Measurements from ENCODE around the gene RCBTB1.
"Not testable (repeated sequence)": the region's sequence is repeated elsewhere in the genome, so short reads cannot be mapped to it uniquely, and the experiment has no call there.

Gene RCBTB1

GRCh38 chr13:49604570-49604969, 19.2 kb upstream of the RCBTB1 start:
- peak in 1 of 3 experiments; percentile 4 for DNase-seq

- not testable (repeated sequence) for DNase-seq
Measured at GRCh38 chr13:49602615-49603014, 17.3 kb upstream of the RCBTB1 start.

GRCh38 chr13:49602005-49602404, 16.6 kb upstream of the RCBTB1 start:
- DNase-seq, result no peak

GRCh38 chr13:49597043-49597641, 11.8 kb upstream of the RCBTB1 start:
- no peak for DNase-seq

GRCh38 chr13:49596221-49596620, 10.9 kb upstream of the RCBTB1 start:
- no peak for DNase-seq

GRCh38 chr13:49594576-49594975, 9.2 kb upstream of the RCBTB1 start:
- DNase-seq, result no peak

- DNase-seq, result not testable (repeated sequence)
Measured at GRCh38 chr13:49593876-49594275, 8.5 kb upstream of the RCBTB1 start.

- DNase-seq, result not testable (repeated sequence)
Measured at GRCh38 chr13:49590714-49591113, 5.4 kb upstream of the RCBTB1 start.

GRCh38 chr13:49587311-49587847, 2.0 kb upstream of the RCBTB1 start:
- no peak for DNase-seq

- no peak for DNase-seq
Measured at GRCh38 chr13:49586717-49587116, 1.4 kb upstream of the RCBTB1 start.

GRCh38 chr13:49584771-49585182, 581 bp downstream of the RCBTB1 start:
- DNase-seq, result peak in 1 of 3 experiments; percentile 73

- DNase-seq, result no peak
Measured at GRCh38 chr13:49580980-49581680, 4.2 kb downstream of the RCBTB1 start.

GRCh38 chr13:49579501-49579900, 5.9 kb downstream of the RCBTB1 start:
- DNase-seq, result no peak

- no peak for DNase-seq
Measured at GRCh38 chr13:49571299-49572240, 13.8 kb downstream of the RCBTB1 start.

GRCh38 chr13:49569993-49570689, 15.2 kb downstream of the RCBTB1 start:
- DNase-seq, result peak in 1 of 3 experiments; percentile 24

- DNase-seq, result no peak
Measured at GRCh38 chr13:49567491-49567890, 17.9 kb downstream of the RCBTB1 start.

GRCh38 chr13:49566461-49566860, 18.9 kb downstream of the RCBTB1 start:
- no peak for DNase-seq

GRCh38 chr13:49565461-49565860, 19.9 kb downstream of the RCBTB1 start:
- DNase-seq, result not testable (repeated sequence)

- DNase-seq, result no peak
Measured at GRCh38 chr13:49563516-49563915, 21.8 kb downstream of the RCBTB1 start.

GRCh38 chr13:49561062-49561410, 24.3 kb downstream of the RCBTB1 start:
- no peak for DNase-seq

- no peak for DNase-seq
Measured at GRCh38 chr13:49560270-49561061, 24.9 kb downstream of the RCBTB1 start.

- DNase-seq, result no peak
Measured at GRCh38 chr13:49559006-49559405, 26.4 kb downstream of the RCBTB1 start.
